Ishikawa (cell line): Measurements from ENCODE around the gene DOK4.

Experiments
- CEBPB ChIP-seq: IDR thresholded peaks from 2 replicates; pipeline ENCODE4 v1.6.1; 2012
- CREB1 ChIP-seq: IDR thresholded peaks from 2 replicates; pipeline ENCODE4 v1.6.1; 2012; ENCODE audit warnings: low read depth
- EGR1 ChIP-seq: IDR thresholded peaks from 2 replicates; pipeline ENCODE4 v1.6.1; 2012
- EP300 ChIP-seq: IDR thresholded peaks from 2 replicates; pipeline ENCODE4 v1.6.1; 2012; ENCODE audit warnings: borderline replicate concordance
- NFIC ChIP-seq: IDR thresholded peaks from 2 replicates; pipeline ENCODE4 v1.6.1; 2012
- RAD21 ChIP-seq: IDR thresholded peaks from 2 replicates; pipeline ENCODE4 v1.6.1; 2012; ENCODE audit warnings: low read depth
- TAF1 ChIP-seq: IDR thresholded peaks from 2 replicates; pipeline ENCODE4 v1.6.1; 2012; ENCODE audit warnings: low read depth, mild to moderate bottlenecking
- TEAD4 ChIP-seq: IDR thresholded peaks from 2 replicates; pipeline ENCODE4 v1.6.1; 2012
- YY1 ChIP-seq: IDR thresholded peaks from 2 replicates; pipeline ENCODE4 v1.6.1; 2012; ENCODE audit warnings: low read depth
- ZBTB7A ChIP-seq: IDR thresholded peaks from 2 replicates; pipeline ENCODE4 v1.6.1; 2012; ENCODE audit warnings: low read depth
- TF ChIP-seq, protein P1 (sequence below): IDR thresholded peaks from 2 replicates; pipeline ENCODE4 v1.6.1; 2012; ENCODE audit warnings: low read depth, mild to moderate bottlenecking
- TF ChIP-seq, protein P2 (sequence below): IDR thresholded peaks from 2 replicates; pipeline ENCODE4 v1.6.1; 2012
- TF ChIP-seq, protein P3 (sequence below): IDR thresholded peaks from 2 replicates; pipeline ENCODE4 v1.6.1; 2012

DNA sequence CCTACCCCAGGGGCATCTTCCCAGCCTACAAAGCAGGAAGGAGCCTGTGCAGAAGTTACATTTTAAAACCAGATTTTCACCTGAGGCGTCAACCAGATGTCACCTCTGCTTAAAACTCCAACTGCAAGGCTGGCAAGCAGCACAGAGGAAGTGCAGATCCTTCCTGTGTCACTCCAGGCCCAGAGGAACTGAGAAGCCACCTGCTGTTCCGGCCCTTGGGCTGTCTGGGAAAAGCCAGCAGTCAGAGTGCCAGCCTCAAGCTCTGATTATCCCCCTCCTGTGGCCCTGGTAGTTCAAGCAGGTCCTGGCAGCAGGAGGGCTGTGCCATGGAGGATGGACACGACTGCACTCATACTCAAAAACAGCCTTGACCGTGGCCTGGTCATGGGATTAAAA is 13.6 kb downstream of the DOK4 start:
- no peak for TF ChIP-seq TAF1
- no peak for TF ChIP-seq EP300
- TF ChIP-seq RAD21 = no peak
- no peak for TF ChIP-seq YY1
- no peak for TF ChIP-seq CEBPB
- TF ChIP-seq, protein P1, sequence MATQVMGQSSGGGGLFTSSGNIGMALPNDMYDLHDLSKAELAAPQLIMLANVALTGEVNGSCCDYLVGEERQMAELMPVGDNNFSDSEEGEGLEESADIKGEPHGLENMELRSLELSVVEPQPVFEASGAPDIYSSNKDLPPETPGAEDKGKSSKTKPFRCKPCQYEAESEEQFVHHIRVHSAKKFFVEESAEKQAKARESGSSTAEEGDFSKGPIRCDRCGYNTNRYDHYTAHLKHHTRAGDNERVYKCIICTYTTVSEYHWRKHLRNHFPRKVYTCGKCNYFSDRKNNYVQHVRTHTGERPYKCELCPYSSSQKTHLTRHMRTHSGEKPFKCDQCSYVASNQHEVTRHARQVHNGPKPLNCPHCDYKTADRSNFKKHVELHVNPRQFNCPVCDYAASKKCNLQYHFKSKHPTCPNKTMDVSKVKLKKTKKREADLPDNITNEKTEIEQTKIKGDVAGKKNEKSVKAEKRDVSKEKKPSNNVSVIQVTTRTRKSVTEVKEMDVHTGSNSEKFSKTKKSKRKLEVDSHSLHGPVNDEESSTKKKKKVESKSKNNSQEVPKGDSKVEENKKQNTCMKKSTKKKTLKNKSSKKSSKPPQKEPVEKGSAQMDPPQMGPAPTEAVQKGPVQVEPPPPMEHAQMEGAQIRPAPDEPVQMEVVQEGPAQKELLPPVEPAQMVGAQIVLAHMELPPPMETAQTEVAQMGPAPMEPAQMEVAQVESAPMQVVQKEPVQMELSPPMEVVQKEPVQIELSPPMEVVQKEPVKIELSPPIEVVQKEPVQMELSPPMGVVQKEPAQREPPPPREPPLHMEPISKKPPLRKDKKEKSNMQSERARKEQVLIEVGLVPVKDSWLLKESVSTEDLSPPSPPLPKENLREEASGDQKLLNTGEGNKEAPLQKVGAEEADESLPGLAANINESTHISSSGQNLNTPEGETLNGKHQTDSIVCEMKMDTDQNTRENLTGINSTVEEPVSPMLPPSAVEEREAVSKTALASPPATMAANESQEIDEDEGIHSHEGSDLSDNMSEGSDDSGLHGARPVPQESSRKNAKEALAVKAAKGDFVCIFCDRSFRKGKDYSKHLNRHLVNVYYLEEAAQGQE = no peak
- TF ChIP-seq NFIC = no peak
- TF ChIP-seq TEAD4 = no peak
- TF ChIP-seq, protein P2, sequence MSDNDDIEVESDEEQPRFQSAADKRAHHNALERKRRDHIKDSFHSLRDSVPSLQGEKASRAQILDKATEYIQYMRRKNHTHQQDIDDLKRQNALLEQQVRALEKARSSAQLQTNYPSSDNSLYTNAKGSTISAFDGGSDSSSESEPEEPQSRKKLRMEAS = no peak
- TF ChIP-seq CREB1 = no peak
- TF ChIP-seq ZBTB7A = no peak
- no peak for TF ChIP-seq EGR1
- TF ChIP-seq, protein P3, sequence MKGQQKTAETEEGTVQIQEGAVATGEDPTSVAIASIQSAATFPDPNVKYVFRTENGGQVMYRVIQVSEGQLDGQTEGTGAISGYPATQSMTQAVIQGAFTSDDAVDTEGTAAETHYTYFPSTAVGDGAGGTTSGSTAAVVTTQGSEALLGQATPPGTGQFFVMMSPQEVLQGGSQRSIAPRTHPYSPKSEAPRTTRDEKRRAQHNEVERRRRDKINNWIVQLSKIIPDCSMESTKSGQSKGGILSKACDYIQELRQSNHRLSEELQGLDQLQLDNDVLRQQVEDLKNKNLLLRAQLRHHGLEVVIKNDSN = no peak
